Astrocyte (in vitro differentiated cells and primary cell): Measurements from ENCODE around the gene ZNF407.

ENCODE experiments used
- CTCF ChIP-seq: IDR thresholded peaks from 2 replicates; pipeline ENCODE4 v1.5.1; 2011; ENCODE audit warnings: low read depth, mild to moderate bottlenecking, inconsistent platforms, low read length, moderate library complexity; ENCODE audit not compliant: insufficient read depth
- EZH2 ChIP-seq: IDR thresholded peaks from 2 replicates; pipeline ENCODE4 v1.6.1; 2012; ENCODE audit warnings: mild to moderate bottlenecking, low read length, inconsistent platforms; ENCODE audit not compliant: insufficient read depth

- TF ChIP-seq CTCF = no peak
- no peak for TF ChIP-seq EZH2
These were observed 120.6 kb downstream of the ZNF407 start for GRCh38 chr18:74718312-74718711.
